GOT3 (cell line): ENCODE results near the gene VCP.

Experiments used
- DNase-seq: peaks from one replicate; lab custom pipeline; 2025; ENCODE audit warnings: mixed read lengths; lab: John Stamatoyannopoulos, UW

Gene VCP

DNA sequence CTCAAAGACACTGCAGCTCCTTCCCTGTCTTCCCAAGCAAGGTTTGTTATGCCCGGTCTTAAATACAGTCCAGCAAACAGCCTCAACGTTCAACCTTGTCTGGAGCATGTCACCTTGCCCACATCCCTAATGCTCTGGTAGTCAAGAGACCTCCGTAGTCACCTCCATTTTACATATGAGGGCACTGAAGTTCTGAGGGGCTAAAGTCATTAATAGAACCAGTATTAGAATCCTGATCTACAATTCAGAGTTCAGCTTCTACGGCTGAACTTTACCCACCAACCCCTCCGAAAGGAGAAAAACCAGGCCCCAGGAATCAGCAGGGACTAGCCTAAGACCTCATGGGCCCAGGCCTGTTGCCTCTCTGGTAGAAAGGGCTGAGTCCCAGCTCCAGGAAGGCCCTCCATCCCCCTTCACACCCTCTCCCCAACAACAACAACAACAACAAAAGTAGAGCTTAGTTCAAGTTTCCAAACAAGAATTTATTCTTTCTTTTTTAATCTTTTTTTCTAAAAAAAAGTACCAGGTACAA lies 31.3 kb upstream of the VCP start:
- DNase-seq = no peak

- DNase-seq = peak; percentile 43
Measured at GRCh38 chr9:35102769-35103659, 30.6 kb upstream of the VCP start, which contains the start of gene STOML2. Gene STOML2, minus strand, starts transcription at chr9:35103131. Its CDS starts 37 bp downstream, at chr9:35103094.

DNA sequence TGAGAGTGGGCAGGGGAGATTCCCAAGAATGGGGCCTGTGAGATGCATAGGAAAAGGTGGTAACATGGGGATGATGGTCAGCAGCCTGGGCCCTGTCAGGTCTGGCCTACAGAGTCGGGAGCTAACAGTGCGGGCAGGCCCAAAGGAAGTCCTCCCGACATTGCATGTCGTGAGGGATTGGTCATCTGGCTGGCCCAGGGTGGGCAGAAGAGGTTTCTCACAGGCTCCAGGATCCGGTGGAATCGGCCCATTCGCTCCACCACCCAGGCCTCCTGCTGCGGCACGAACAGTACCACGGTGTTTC lies 30.0 kb upstream of the VCP start:
- DNase-seq = no peak

GRCh38 chr9:35097573-35097972 lies 25.1 kb upstream of the VCP start:
- no peak for DNase-seq

GRCh38 chr9:35096035-35096849 lies 23.8 kb upstream of the VCP start, which contains the start of gene PIGO:
Gene PIGO, minus strand, starts transcription at chr9:35096591. Its CDS starts 1,026 bp downstream, at chr9:35095565.
- DNase-seq = peak; percentile 38

DNA sequence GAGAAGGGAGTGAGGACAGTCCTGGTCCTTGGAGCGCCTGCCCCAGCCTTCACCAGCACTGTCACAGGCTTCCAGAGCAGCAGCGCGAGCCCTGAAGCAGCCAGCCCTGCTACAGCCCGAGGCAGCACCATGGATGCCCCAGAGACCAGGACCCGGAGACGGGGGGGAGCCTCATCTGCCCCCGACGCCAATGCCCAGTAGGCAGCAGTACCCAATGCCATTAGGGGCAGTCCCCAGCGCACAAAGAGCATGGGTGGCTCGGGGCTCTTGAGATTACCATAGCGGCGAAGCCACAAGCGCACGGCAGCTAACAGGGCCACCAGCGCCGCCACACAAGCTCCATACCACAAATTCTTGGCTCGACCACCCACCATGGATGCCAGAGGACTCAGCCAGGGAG lies 19.1 kb upstream of the VCP start:
- DNase-seq = no peak

GRCh38 chr9:35089434-35089833 lies 17.0 kb upstream of the VCP start:
- DNase-seq = no peak

DNA sequence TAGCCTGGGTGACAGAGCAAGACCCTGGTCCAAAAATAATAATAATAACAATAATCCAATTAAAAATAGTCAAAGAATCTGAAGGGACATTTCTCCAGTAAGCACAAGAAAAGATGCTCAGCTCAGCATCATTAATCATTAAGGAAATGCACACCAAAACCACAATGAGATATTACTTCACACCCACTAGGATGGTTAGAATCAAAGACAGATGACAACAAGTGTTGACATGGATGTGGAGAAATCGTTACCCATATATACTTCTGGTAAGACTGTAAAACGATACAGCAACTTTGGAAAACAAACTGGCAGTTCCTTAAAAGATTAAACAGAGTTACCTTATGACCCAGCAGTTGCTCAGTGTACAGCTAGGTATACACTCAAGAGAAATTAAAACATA lies 12.7 kb upstream of the VCP start:
- DNase-seq = no peak

DNA sequence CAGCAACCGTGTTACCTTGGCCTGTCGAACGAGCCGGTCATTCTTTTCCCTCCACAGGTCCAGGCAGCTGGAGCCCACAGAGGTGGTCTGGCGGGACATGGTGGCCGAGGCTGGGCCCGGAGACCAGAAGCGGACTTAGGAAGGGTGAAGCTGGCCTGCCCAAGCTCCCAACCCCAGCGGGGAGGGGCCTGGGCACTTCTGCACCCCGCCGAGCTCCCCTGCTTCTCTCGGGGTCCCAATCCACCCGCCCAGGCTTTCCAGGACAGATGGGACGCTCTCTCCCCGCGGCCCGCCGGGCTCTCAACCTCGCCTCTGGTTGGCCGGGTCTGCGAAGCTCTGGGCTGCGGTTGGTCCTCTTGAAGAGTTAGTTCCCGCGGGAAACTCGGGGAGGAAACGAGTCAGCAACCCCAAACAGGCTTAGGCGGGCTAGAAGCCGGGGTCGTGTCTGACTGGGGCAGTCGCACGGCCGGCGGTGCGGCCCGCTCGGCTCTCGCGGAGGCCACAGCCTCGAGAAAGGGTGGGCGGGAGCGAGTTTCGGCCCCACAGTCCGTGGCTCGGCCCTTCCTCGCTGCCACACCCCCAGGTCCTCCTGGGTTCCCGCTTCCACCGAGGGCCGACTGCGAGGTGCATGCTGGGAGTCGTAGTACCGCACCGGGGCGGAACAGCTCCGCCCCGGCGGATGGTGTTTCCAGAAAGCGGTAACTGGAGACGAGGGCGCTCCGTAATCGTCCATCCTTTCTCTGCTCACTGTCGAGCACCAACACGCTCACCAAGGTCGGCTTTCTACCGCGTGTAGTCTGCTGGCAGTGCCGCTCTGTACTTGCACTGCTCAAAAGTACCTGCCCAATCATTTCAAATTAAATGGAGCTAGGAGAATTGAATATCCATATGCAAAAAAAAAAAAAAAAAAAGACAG lies 7.3 kb upstream of the VCP start, which contains the start of gene FANCG:
TSS of gene FANCG (minus strand) at position 517 of the 916 bp plus-strand sequence. CDS start at position 99, 418 bp downstream.
- DNase-seq = peak; percentile 46

- no peak for DNase-seq
Measured at GRCh38 chr9:35079041-35079425, 6.6 kb upstream of the VCP start.

DNA sequence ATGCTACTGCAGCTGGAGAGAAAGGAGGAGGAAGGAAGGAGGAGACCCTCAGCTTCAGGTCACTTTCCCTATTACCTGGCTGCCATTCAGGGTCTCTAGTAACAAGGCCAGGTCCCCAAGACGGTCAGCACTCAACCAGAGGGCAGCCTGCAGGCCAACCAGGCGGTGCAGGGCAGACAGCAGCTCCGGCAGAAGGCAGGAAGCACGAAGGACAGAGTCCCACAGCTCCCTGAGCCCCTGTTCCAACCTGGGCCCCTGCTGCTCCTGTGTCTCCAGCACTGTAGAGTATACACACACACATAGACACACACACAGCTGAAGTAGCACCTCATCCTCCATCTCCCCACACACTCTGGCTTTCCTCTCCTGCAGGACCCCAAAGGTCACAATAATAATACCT lies 5.6 kb upstream of the VCP start:
- no peak for DNase-seq

- DNase-seq = no peak
Measured at GRCh38 chr9:35076848-35077247, 4.4 kb upstream of the VCP start.

- no peak for DNase-seq
Measured at GRCh38 chr9:35075358-35075757, 2.9 kb upstream of the VCP start.

DNA sequence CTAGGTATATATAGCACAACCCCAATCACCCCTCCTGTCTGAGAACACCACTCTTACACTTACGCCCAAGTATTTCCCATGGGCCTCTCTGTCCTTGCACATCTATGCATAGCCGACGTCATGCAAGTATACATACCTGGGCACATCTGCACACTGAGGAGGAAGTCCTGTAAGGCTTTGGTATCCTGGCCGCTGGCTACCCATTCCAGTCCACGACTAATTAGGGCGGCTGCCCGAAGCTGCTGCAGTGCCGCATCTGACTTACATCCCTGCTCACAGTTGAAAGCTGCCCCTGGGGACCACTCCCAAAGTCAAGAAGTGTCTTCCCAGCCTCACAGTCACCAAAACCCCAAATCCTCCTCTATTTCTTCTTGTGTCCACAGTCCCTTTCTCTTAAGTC lies 2.4 kb upstream of the VCP start:
- no peak for DNase-seq

DNA sequence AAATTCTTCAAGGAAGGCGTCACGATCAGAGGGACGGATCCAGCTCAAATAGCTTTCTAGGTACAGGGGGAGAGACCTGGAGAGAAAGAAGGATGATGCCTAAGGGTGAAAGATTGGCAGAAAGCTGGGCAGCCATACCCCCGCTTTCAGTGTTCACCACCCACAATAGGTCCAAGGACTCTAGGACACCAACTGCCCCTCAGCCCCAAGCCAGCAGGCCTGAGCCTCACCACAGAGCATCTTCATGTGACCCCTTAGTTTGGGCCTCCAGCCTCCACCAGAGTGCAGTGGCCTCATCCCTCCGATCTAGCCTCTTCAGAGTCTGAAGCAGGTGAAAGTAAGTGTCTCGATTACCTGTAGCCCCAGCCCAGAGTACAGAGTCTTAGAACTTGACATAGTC lies 1.7 kb upstream of the VCP start:
- no peak for DNase-seq

- no peak for DNase-seq
Measured at GRCh38 chr9:35073279-35073612, 821 bp upstream of the VCP start.

DNA sequence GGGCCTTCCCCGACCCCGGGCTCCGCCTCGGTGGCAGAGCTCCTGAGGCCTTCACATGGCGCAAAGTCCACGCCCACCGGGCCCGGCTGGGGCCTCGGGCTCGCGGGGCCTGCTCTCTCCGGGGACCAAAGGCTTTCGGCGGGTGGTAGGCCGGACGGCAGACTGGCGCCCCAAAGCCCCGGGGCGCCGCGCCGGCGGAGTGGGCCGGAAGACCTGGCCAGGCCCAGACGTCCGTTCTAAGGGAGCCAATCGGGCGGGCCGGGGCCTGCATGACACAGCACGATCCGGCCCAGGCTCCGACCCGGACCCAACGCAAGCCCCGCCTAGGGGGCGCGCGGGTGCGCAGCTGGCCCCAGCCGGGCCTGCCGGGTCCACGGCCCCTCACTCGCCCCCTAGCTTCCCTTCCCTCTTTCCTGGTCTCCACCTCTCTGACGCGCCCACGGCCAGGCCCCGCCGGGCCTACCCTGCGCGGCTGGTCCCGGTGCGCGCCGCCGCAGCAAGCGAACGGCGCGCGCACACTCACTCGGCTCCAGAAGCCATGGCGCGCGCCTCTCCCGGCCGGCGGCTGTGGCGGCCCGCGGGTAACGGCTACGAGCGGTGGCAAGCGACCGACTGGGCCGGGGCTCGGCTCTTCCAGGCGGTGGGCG lies 488 bp downstream of the VCP start:
- DNase-seq = peak; percentile 47

- DNase-seq = no peak
Measured at GRCh38 chr9:35070823-35071813, 1.3 kb downstream of the VCP start.

- DNase-seq = no peak
Measured at GRCh38 chr9:35069020-35069419, 3.4 kb downstream of the VCP start.

DNA sequence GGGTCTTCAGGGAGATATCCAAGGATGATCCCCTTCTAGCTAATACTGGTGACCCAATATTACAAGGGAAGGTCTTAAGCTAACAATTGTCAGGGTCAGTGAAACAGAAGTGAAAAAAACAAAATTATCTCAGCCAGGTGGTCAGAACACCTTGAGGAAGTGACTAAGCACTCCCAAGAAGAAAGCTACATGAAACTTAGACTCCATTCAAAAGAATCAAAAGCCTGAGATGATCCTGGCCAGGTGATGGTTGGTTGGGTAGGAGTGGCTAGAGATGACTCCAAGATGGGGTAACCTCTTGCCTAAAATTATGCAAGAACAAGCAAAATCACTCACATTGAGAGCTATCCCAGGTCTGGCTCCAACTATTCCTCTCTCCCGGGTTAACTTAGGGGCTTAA lies 5.4 kb downstream of the VCP start:
- no peak for DNase-seq
